PC-3 (cell line): ENCODE measurements around the gene FHAD1.

Experiments used
- CTCF ChIP-seq: fragments of 300-600 bp; sonication (generic); conservative IDR thresholded peaks from 2 replicates; pipeline ENCODE4 v1.5.1; 2017; ENCODE audit warnings: antibody characterized with exemption, low read depth, mild to moderate bottlenecking, low read length
- EZH2phosphoT487 ChIP-seq: fragments of 300-600 bp; sonication (generic); IDR thresholded peaks from 2 replicates; pipeline ENCODE4 v1.6.1; 2018; ENCODE audit warnings: mild to moderate bottlenecking, antibody characterized with exemption, low read length, borderline replicate concordance

GRCh38 chr1:15411593-15412137 is 164.6 kb downstream of the FHAD1 start:
- no peak for TF ChIP-seq EZH2phosphoT487
- TF ChIP-seq CTCF: no peak
